ENCODE results near the gene TP53BP2. TPM values are rescaled to one million over a fixed set of nuclear protein-coding genes. Genes with fewer than 3 reads are reported as not detected.

Gene TP53BP2
- polyA plus RNA-seq, 1 experiment: 48.1 TPM

GRCh38 chr1:223793716-223794115 is 52.0 kb downstream of the TP53BP2 start:
- no peak for TF ChIP-seq CTCF (IDR thresholded peaks at IDR 0.05; ENCODE audit: low read depth, low read length)
- Histone ChIP-seq H3K4me3 (ENCODE audit: low read depth, low read length) (no peak overlapping the region), H3K9me3 (ENCODE audit: control insufficient read depth, insufficient read depth, low read length) (no peaks in the 10 kb centered on the region), H3K27ac (ENCODE audit: low read depth, low read length) (no peak overlapping the region), H3K27me3 (ENCODE audit: control insufficient read depth, insufficient read depth, low read length) (no peaks in the 10 kb centered on the region)
- no peak for DNase-seq (ENCODE audit: low read depth, low spot score)
- CTCF ChIA-PET: interaction anchor here (1.1 kb wide), 1 partner anchor 106 kb away, joined by 3 read pairs; no protein-coding TSS in a partner anchor
- POLR2A ChIA-PET: interaction anchor here (0.7 kb wide), 1 partner anchor 10 kb away, joined by 3 read pairs; no protein-coding TSS in a partner anchor

GRCh38 chr1:223792046-223792445 is 53.7 kb downstream of the TP53BP2 start:
- H3K9me3 ChIP-seq (ENCODE audit: control insufficient read depth, insufficient read depth, low read length): no peaks in the 10 kb centered on the region
- no peak overlapping the region for H3K27ac ChIP-seq (ENCODE audit: low read depth, low read length)
- DNase-seq (ENCODE audit: low read depth, low spot score): no peak
- CTCF ChIA-PET: no interaction called here
- no peaks in the 10 kb centered on the region for H3K27me3 ChIP-seq (ENCODE audit: control insufficient read depth, insufficient read depth, low read length)
- no peak overlapping the region for H3K4me3 ChIP-seq (ENCODE audit: low read depth, low read length)
- POLR2A ChIA-PET: no interaction called here
- TF ChIP-seq CTCF (IDR thresholded peaks at IDR 0.05; ENCODE audit: low read depth, low read length): no peak

- TF ChIP-seq CTCF (IDR thresholded peaks at IDR 0.05; ENCODE audit: low read depth, low read length): no peak
- DNase-seq (ENCODE audit: low read depth, low spot score): no peak
- Histone ChIP-seq H3K27ac (ENCODE audit: low read depth, low read length) (no peak overlapping the region), H3K9me3 (ENCODE audit: control insufficient read depth, insufficient read depth, low read length) (no peaks in the 10 kb centered on the region), H3K27me3 (ENCODE audit: control insufficient read depth, insufficient read depth, low read length) (no peaks in the 10 kb centered on the region), H3K4me3 (ENCODE audit: low read depth, low read length) (no peak overlapping the region)
- ChIA-PET CTCF (interaction anchor here (1.0 kb wide), 1 partner anchor 23 kb away, joined by 4 read pairs; no protein-coding TSS in a partner anchor), POLR2A (interaction anchor here (0.7 kb wide), 1 partner anchor 58 kb away, joined by 3 read pairs; no protein-coding TSS in a partner anchor)
Observed at GRCh38 chr1:223788746-223789415, 56.9 kb downstream of the TP53BP2 start.

- POLR2A ChIA-PET: no interaction called here
- no peak for TF ChIP-seq CTCF (IDR thresholded peaks at IDR 0.05; ENCODE audit: low read depth, low read length)
- Histone ChIP-seq H3K27me3 (ENCODE audit: control insufficient read depth, insufficient read depth, low read length) (no peaks in the 10 kb centered on the region), H3K9me3 (ENCODE audit: control insufficient read depth, insufficient read depth, low read length) (no peaks in the 10 kb centered on the region), H3K27ac (ENCODE audit: low read depth, low read length) (no peak overlapping the region), H3K4me3 (ENCODE audit: low read depth, low read length) (no peak overlapping the region)
- DNase-seq (ENCODE audit: low read depth, low spot score): no peak
- CTCF ChIA-PET: interaction anchor here (1.0 to 1.3 kb wide), 3 partner anchors 36 to 90 kb away, joined by 3 to 4 read pairs (median 3); no protein-coding TSS in a partner anchor
Observed at GRCh38 chr1:223785808-223786207, 59.9 kb downstream of the TP53BP2 start.

- H3K9me3 ChIP-seq (ENCODE audit: control insufficient read depth, insufficient read depth, low read length): no peaks in the 10 kb centered on the region
- H3K27ac ChIP-seq (ENCODE audit: low read depth, low read length): no peak overlapping the region
- DNase-seq (ENCODE audit: low read depth, low spot score): no peak
- TF ChIP-seq CTCF (IDR thresholded peaks at IDR 0.05; ENCODE audit: low read depth, low read length): no peak
- POLR2A ChIA-PET: no interaction called here
- no peak overlapping the region for H3K4me3 ChIP-seq (ENCODE audit: low read depth, low read length)
- H3K27me3 ChIP-seq (ENCODE audit: control insufficient read depth, insufficient read depth, low read length): no peaks in the 10 kb centered on the region
- CTCF ChIA-PET: interaction anchor here (1.5 to 2.0 kb wide), 2 partner anchors 35 to 267 kb away, joined by 4 read pairs; no protein-coding TSS in a partner anchor
Observed at GRCh38 chr1:223784541-223784940, 61.2 kb downstream of the TP53BP2 start.
